ENCODE data around the gene JMJD7.

Gene JMJD7

GRCh38 chr15:41847206-41847605 lies 19.3 kb downstream of the JMJD7 start:
- WGBS (ENCODE audit: extremely low coverage, insufficient coverage, insufficient read length), result no CpG with 5 or more reads among the region's 14 CpGs
- Histone ChIP-seq H2BK12ac (ENCODE audit: low read length) (no peak overlapping the region), H3K36me3 (ENCODE audit: control insufficient read depth in 1 of 2, insufficient read depth in 2 of 2, low read length in 2 of 2) (peaks cover 25% of the 10 kb centered on the region in 2 experiments), H2BK5ac (ENCODE audit: low read depth, low read length, poor library complexity) (no peak overlapping the region), H4K91ac (ENCODE audit: low read depth, low read length) (no peak overlapping the region), H3K9me3 (ENCODE audit: insufficient read depth, low read depth, low read length) (no peaks in the 10 kb centered on the region), H3K14ac (ENCODE audit: low read length) (no peak overlapping the region), H3K4me3 (ENCODE audit: low read depth, low read length) (no peak overlapping the region), H3K79me2 (ENCODE audit: control insufficient read depth, insufficient read depth, low read length, poor library complexity) (no peaks in the 10 kb centered on the region), H4K8ac (ENCODE audit: low read depth, low read length) (no peak overlapping the region), H3K79me1 (ENCODE audit: low read length) (no peaks in the 10 kb centered on the region), H2AK5ac (ENCODE audit: low read length) (no peak overlapping the region), H3K4me1 (ENCODE audit: control insufficient read depth in 1 of 2, insufficient read depth in 2 of 2, low read length in 2 of 2) (no peaks in the 10 kb centered on the region), H3K9ac (ENCODE audit: low read length) (no peak overlapping the region), H2BK120ac (ENCODE audit: insufficient read depth, low read length, poor library complexity) (no peak overlapping the region), H3K18ac (ENCODE audit: low read length) (no peak overlapping the region), H3K4me2 (ENCODE audit: low read length) (no peak overlapping the region), H3K23ac (ENCODE audit: low read length) (no peak overlapping the region), H4K12ac (ENCODE audit: low read depth, low read length) (no peak overlapping the region), H3K27ac (ENCODE audit: low read depth, low read length) (no peak overlapping the region), H3K27me3 (ENCODE audit: insufficient read depth, low read length) (no peaks in the 10 kb centered on the region), H3K4ac (ENCODE audit: low read depth, low read length) (no peak overlapping the region), H2AFZ (ENCODE audit: insufficient read depth, low read length, poor library complexity) (no peak overlapping the region)
- no peak for DNase-seq

GRCh38 chr15:41847981-41848380 lies 20.1 kb downstream of the JMJD7 start:
- no peaks in the 10 kb centered on the region for H3K27me3 ChIP-seq (ENCODE audit: insufficient read depth, low read length)
- no peaks in the 10 kb centered on the region for H3K4me1 ChIP-seq (ENCODE audit: control insufficient read depth in 1 of 2, insufficient read depth in 2 of 2, low read length in 2 of 2)
- WGBS (ENCODE audit: extremely low coverage, insufficient coverage, insufficient read length), result no CpG with 5 or more reads among the region's 9 CpGs
- H2AFZ ChIP-seq (ENCODE audit: insufficient read depth, low read length, poor library complexity), result no peak overlapping the region
- DNase-seq, result no peak
- H2BK120ac ChIP-seq (ENCODE audit: insufficient read depth, low read length, poor library complexity), result no peak overlapping the region
- H3K23ac ChIP-seq (ENCODE audit: low read length), result no peak overlapping the region
- no peak overlapping the region for H4K91ac ChIP-seq (ENCODE audit: low read depth, low read length)
- no peak overlapping the region for H3K18ac ChIP-seq (ENCODE audit: low read length)
- H3K9ac ChIP-seq (ENCODE audit: low read length), result no peak overlapping the region
- no peaks in the 10 kb centered on the region for H3K79me2 ChIP-seq (ENCODE audit: control insufficient read depth, insufficient read depth, low read length, poor library complexity)
- H2BK5ac ChIP-seq (ENCODE audit: low read depth, low read length, poor library complexity), result no peak overlapping the region
- no peak overlapping the region for H3K4me2 ChIP-seq (ENCODE audit: low read length)
- no peak overlapping the region for H3K14ac ChIP-seq (ENCODE audit: low read length)
- no peak overlapping the region for H2AK5ac ChIP-seq (ENCODE audit: low read length)
- H3K79me1 ChIP-seq (ENCODE audit: low read length), result no peaks in the 10 kb centered on the region
- H3K27ac ChIP-seq (ENCODE audit: low read depth, low read length), result no peak overlapping the region
- no peak overlapping the region for H4K8ac ChIP-seq (ENCODE audit: low read depth, low read length)
- no peak overlapping the region for H4K12ac ChIP-seq (ENCODE audit: low read depth, low read length)
- H3K4ac ChIP-seq (ENCODE audit: low read depth, low read length), result no peak overlapping the region
- H2BK12ac ChIP-seq (ENCODE audit: low read length), result no peak overlapping the region
- H3K4me3 ChIP-seq (ENCODE audit: low read depth, low read length), result no peak overlapping the region
- H3K36me3 ChIP-seq (ENCODE audit: control insufficient read depth in 1 of 2, insufficient read depth in 2 of 2, low read length in 2 of 2), result peaks cover 25% of the 10 kb centered on the region in 2 experiments
- H3K9me3 ChIP-seq (ENCODE audit: insufficient read depth, low read depth, low read length), result no peaks in the 10 kb centered on the region

DNA sequence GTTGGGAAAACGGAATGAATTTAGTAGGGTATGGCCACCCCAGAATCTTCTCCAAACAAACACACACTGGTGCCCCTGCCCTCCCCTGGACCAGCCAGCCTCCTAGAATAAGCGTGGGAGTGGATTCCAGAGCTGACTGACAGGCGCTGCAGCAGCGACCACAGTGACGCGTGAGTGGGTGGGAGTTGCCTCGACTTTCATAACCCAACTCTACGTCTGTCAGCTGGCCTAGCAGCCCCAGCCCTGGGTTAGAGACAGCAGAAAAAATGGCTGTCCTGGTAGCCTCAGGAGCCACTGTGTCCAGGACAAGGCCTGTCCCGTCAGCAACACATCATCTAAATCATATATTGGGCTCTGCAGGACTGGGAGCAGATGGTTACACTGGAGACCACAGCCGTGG lies 20.7 kb downstream of the JMJD7 start:
- WGBS (ENCODE audit: extremely low coverage, insufficient coverage, insufficient read length), result no CpG with 5 or more reads among the region's 10 CpGs
- no peak overlapping the region for H2BK12ac ChIP-seq (ENCODE audit: low read length)
- no peak overlapping the region for H3K4me2 ChIP-seq (ENCODE audit: low read length)
- no peak overlapping the region for H3K9ac ChIP-seq (ENCODE audit: low read length)
- DNase-seq, result no peak
- no peaks in the 10 kb centered on the region for H3K79me1 ChIP-seq (ENCODE audit: low read length)
- H3K4ac ChIP-seq (ENCODE audit: low read depth, low read length), result no peak overlapping the region
- peaks cover 25% of the 10 kb centered on the region in 2 experiments for H3K36me3 ChIP-seq (ENCODE audit: control insufficient read depth in 1 of 2, insufficient read depth in 2 of 2, low read length in 2 of 2)
- H4K8ac ChIP-seq (ENCODE audit: low read depth, low read length), result no peak overlapping the region
- H2BK120ac ChIP-seq (ENCODE audit: insufficient read depth, low read length, poor library complexity), result no peak overlapping the region
- H2AK5ac ChIP-seq (ENCODE audit: low read length), result no peak overlapping the region
- H4K12ac ChIP-seq (ENCODE audit: low read depth, low read length), result no peak overlapping the region
- H4K91ac ChIP-seq (ENCODE audit: low read depth, low read length), result no peak overlapping the region
- no peak overlapping the region for H2BK5ac ChIP-seq (ENCODE audit: low read depth, low read length, poor library complexity)
- no peaks in the 10 kb centered on the region for H3K27me3 ChIP-seq (ENCODE audit: insufficient read depth, low read length)
- no peak overlapping the region for H3K4me3 ChIP-seq (ENCODE audit: low read depth, low read length)
- no peak overlapping the region for H3K23ac ChIP-seq (ENCODE audit: low read length)
- no peak overlapping the region for H3K14ac ChIP-seq (ENCODE audit: low read length)
- H3K79me2 ChIP-seq (ENCODE audit: control insufficient read depth, insufficient read depth, low read length, poor library complexity), result no peaks in the 10 kb centered on the region
- no peak overlapping the region for H2AFZ ChIP-seq (ENCODE audit: insufficient read depth, low read length, poor library complexity)
- H3K4me1 ChIP-seq (ENCODE audit: control insufficient read depth in 1 of 2, insufficient read depth in 2 of 2, low read length in 2 of 2), result no peaks in the 10 kb centered on the region
- no peak overlapping the region for H3K27ac ChIP-seq (ENCODE audit: low read depth, low read length)
- H3K9me3 ChIP-seq (ENCODE audit: insufficient read depth, low read depth, low read length), result no peaks in the 10 kb centered on the region
- H3K18ac ChIP-seq (ENCODE audit: low read length), result no peak overlapping the region

- H3K79me2 ChIP-seq (ENCODE audit: control insufficient read depth, insufficient read depth, low read length, poor library complexity), result no peaks in the 10 kb centered on the region
- H4K91ac ChIP-seq (ENCODE audit: low read depth, low read length), result no peak overlapping the region
- no CpG with 5 or more reads among the region's 6 CpGs for WGBS (ENCODE audit: extremely low coverage, insufficient coverage, insufficient read length)
Measured at GRCh38 chr15:41849204-41849603, 21.3 kb downstream of the JMJD7 start.

More at GRCh38 chr15:41849204-41849603, 21.3 kb downstream of the JMJD7 start:
- Histone ChIP-seq H3K9ac (ENCODE audit: low read length) (no peak overlapping the region), H2AK5ac (ENCODE audit: low read length) (no peak overlapping the region), H3K14ac (ENCODE audit: low read length) (no peak overlapping the region), H3K36me3 (ENCODE audit: control insufficient read depth in 1 of 2, insufficient read depth in 2 of 2, low read length in 2 of 2) (peaks cover 25% of the 10 kb centered on the region in 2 experiments), H3K18ac (ENCODE audit: low read length) (no peak overlapping the region), H2BK5ac (ENCODE audit: low read depth, low read length, poor library complexity) (no peak overlapping the region), H3K27me3 (ENCODE audit: insufficient read depth, low read length) (no peaks in the 10 kb centered on the region), H3K4me2 (ENCODE audit: low read length) (no peak overlapping the region), H3K4me3 (ENCODE audit: low read depth, low read length) (no peak overlapping the region), H4K12ac (ENCODE audit: low read depth, low read length) (no peak overlapping the region), H3K23ac (ENCODE audit: low read length) (no peak overlapping the region), H3K4me1 (ENCODE audit: control insufficient read depth in 1 of 2, insufficient read depth in 2 of 2, low read length in 2 of 2) (no peaks in the 10 kb centered on the region), H2AFZ (ENCODE audit: insufficient read depth, low read length, poor library complexity) (no peak overlapping the region), H2BK120ac (ENCODE audit: insufficient read depth, low read length, poor library complexity) (no peak overlapping the region), H2BK12ac (ENCODE audit: low read length) (no peak overlapping the region), H3K9me3 (ENCODE audit: insufficient read depth, low read depth, low read length) (no peaks in the 10 kb centered on the region), H3K79me1 (ENCODE audit: low read length) (no peaks in the 10 kb centered on the region), H3K27ac (ENCODE audit: low read depth, low read length) (no peak overlapping the region), H3K4ac (ENCODE audit: low read depth, low read length) (no peak overlapping the region), H4K8ac (ENCODE audit: low read depth, low read length) (no peak overlapping the region)
- DNase-seq, result no peak

Data from trophoblast cell (in vitro differentiated cells and primary cell).